Activated CD4-positive, alpha-beta T cell treated with anti-CD3 and anti-CD28 coated beads, Interleukin-2, amount 50 U/mL, for 4 hours (primary cell): ENCODE results near the gene LRRFIP1.

ENCODE experiments used
- DNase-seq, 2 experiments: peaks; one replicate each; pipeline ENCODE4 v3.0.0-alpha.2; 2020

LRRFIP1 gene

GRCh38 chr2:237691029-237691907 lies 63.9 kb downstream of the LRRFIP1 start:
- DNase-seq: peak in 1 of 2 experiments; percentile 26

GRCh38 chr2:237691908-237692600 lies 64.7 kb downstream of the LRRFIP1 start:
- peak; percentile 92 to 94 for DNase-seq

GRCh38 chr2:237692601-237693290 lies 65.4 kb downstream of the LRRFIP1 start:
- no peak for DNase-seq

DNA sequence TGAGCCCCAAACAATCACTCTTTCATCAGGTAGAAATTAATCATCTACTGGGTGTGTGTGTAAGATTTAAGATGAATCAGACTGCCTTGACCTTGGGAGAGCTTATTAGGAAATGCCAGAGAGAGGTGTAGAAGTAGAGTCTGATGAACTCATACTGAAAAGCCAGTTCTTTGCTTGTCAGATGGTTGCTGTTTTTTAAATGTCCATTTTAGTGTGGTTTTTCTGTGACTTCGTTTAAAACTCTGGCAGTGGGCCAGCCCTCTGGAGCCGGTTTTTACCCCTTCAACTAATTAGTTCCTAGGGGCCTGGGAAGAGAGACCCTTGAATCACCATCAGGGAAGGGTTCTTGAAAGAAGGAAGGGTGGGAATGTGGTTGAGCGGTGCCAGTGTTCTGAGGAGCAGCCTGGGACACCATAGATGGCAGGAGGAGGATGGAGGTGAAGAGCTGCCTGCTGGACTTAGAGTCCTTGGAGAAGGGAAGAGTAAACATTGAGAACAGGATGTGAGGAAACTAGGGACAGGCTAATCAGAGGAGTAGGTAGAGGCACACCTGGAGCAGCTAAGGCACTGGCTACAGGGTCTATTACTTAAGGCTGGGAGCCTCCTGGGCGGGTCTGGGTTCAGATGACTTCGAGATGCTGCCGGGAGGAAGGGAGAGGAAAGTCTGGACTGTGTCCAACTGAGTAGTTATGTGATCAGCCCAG lies 66.1 kb downstream of the LRRFIP1 start:
- DNase-seq: no peak

GRCh38 chr2:237694415-237695194 lies 67.2 kb downstream of the LRRFIP1 start:
- no peak for DNase-seq

DNA sequence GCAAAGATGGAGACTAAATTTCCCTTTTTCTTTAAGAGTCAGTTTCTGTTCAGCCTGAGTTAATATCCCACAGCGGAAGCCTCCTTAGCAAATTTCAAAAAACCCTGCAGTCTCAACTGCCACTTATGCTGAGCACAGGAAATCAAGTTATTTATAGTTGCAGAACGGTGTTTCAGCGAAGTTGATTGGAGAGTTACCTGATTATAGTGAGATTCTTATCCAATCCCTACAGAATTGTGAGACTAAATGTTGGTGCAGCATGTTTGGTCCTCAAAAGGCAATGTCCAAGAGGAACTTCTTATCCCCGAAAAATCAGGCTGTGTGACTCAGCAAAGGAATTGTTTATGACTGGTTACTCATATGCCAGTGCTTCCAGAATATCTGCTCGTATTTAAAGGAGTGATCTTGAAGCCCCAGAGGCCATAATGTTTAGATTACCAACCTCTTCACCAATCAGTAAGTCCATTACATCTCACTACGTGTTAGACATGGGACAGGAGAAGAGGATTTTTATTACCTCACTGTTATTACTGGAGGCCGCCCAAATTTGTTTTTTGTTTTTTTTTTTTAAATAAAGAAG lies 67.9 kb downstream of the LRRFIP1 start:
- DNase-seq: no peak

DNA sequence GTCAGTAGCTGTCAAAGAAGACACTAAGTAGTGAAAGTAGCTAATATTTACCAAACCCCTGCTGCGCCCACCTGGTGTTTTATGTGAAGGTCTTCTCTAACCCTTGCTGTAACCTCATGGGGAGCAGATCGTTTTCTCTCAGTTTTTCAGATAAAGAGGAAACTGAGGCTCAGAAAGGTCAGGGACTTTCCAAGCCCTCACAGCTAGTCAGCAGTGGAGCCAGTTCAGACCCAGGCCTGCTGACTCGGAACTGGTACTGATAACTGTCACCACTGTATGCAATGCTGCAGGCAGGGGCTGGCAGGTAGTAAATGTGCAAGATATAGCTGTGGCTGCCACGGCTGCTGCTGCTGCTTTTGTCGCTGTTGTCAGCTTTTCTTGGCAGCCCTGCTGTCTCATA lies 69.1 kb downstream of the LRRFIP1 start:
- DNase-seq: no peak

DNA sequence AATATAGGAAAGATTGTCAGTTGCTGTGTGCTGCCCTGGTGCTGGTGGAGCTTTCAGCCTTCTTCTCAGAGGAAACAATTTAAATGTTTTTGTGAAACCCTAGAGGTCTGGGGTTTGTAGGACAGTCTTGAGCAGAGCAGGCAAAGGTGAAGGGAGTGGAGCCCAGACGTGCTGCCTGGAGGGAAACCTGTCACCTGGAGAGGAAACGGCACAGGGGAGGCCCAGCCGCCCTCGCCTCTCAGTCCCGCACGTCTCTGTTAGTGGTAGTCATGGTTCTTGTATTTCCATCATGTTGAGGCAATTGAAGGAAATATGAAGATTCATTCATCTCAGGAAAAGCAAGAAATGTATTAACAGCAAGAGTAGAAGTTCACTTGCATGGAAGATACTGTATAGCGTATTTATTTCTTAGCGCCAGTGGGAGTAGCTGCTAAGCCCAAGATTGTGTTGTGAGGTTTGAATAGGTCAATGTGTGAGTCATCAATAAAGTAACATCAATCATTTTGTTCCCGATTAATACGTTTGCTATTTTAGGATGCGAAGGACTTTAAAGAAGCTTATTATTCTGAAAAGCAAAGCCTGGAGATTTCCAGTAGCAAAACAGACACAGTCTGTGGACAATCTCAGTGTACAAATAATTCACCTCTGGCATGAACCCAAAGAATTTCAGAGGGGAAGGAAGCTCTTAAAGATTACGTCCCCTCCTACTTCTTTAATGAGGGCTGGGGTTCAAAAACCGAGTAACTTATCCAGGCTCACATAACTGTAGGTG lies 70.4 kb downstream of the LRRFIP1 start:
- DNase-seq: no peak

GRCh38 chr2:237698358-237698694 lies 70.9 kb downstream of the LRRFIP1 start:
- DNase-seq: no peak

- DNase-seq: no peak
Measured at GRCh38 chr2:237699870-237700511, 72.6 kb downstream of the LRRFIP1 start.

- peak; percentile 84 to 87 for DNase-seq
Measured at GRCh38 chr2:237700512-237701032, 73.2 kb downstream of the LRRFIP1 start.

GRCh38 chr2:237701033-237701858 lies 73.9 kb downstream of the LRRFIP1 start:
- no peak for DNase-seq

DNA sequence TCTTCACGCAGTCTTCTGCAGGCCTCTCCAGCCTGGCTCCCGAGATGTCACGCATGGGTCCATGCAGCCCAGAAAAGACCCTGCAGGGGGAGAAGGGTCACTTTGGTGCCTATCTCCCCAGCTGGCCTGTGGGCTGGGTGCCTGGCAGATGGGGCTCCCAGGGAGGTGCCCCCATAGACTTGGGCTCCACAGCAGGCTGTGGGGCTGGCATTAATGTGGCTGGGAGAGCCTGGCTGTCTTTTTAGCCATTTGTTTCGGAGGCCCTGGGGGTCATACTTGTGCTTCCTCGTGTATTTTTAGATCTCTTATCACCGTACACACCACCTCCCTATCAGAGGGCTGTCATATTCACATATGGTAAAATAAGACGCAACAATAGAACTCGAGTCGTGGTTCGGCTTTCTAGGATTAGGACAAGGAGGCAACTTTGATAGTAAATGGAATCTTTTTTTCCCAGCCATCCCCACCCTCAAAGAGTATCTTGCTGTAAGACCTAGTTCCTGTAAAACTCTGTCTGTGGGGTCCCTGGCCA lies 74.5 kb downstream of the LRRFIP1 start:
- DNase-seq: no peak

GRCh38 chr2:237702441-237703391 lies 75.3 kb downstream of the LRRFIP1 start:
- DNase-seq: peak; percentile 54 to 55

GRCh38 chr2:237704501-237705434 lies 77.4 kb downstream of the LRRFIP1 start:
- no peak for DNase-seq

DNA sequence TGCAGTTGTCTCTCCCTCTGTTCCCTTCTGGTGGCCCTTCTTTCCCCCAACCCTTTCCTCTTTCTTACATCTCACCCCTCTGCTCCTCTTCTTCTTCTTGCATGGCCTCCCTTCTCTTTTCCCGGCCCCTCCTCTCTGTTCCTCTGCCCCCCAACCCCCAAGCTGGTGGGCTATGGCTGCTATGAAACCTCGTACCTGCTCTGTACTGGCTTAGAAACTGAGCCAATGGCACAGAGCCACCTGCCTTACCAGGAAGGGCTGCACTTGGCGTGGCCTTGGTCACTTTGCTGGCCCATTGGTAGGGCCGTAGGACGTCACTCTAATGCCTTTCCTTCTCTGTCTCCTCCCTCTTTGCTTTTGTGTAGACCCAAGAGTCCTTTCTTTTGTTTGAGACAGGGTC lies 78.9 kb downstream of the LRRFIP1 start:
- DNase-seq: no peak

DNA sequence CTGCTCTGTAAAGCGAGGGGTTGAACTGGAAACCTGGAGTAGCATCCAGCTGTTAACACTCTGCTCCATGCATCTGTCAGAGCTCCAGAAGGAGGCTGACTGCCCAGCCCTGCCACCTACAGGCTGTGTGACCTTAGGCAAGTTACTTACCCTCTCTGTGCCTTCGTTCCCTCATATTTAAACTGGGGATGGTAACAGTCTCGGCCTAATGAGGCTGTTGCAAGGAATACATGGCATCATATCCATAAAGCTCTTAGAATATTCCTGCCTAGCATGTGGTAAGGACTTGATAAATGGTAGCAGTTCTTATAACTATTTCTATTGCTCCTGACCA lies 80.6 kb downstream of the LRRFIP1 start:
- no peak for DNase-seq
